GM10248 (cell line): ENCODE data around the gene RUBCN.
"Not testable (repeated sequence)": the region's sequence is repeated elsewhere in the genome, so short reads cannot be mapped to it uniquely, and the experiment has no call there.

Source experiments
- CTCF ChIA-PET: fragments of 300-600 bp; sonication (Branson Sonifier 250); formaldehyde crosslinking; extraction: SDS; loops from one replicate; lab custom pipeline; 2021; ENCODE audit warnings: antibody characterized with exemption; lab: Yijun Ruan, JAX
- POLR2A ChIA-PET: fragments of 350-650 bp; sonication (Branson Sonifier 250); formaldehyde crosslinking; extraction: SDS; loops from one replicate; lab custom pipeline; 2020; ENCODE audit warnings: antibody characterized with exemption; lab: Yijun Ruan, JAX
- DNase-seq: peaks from one replicate; pipeline ENCODE4 v3.0.0; 2012; ENCODE audit errors: extremely low spot score
- TF ChIP-seq, protein P1 (sequence below): IDR thresholded peaks from 2 replicates; pipeline ENCODE4 v1.5.1; 2012; ENCODE audit warnings: mild to moderate bottlenecking, low read depth; ENCODE audit errors: extremely low read depth, missing control alignments, control extremely low read depth

Gene RUBCN

DNA sequence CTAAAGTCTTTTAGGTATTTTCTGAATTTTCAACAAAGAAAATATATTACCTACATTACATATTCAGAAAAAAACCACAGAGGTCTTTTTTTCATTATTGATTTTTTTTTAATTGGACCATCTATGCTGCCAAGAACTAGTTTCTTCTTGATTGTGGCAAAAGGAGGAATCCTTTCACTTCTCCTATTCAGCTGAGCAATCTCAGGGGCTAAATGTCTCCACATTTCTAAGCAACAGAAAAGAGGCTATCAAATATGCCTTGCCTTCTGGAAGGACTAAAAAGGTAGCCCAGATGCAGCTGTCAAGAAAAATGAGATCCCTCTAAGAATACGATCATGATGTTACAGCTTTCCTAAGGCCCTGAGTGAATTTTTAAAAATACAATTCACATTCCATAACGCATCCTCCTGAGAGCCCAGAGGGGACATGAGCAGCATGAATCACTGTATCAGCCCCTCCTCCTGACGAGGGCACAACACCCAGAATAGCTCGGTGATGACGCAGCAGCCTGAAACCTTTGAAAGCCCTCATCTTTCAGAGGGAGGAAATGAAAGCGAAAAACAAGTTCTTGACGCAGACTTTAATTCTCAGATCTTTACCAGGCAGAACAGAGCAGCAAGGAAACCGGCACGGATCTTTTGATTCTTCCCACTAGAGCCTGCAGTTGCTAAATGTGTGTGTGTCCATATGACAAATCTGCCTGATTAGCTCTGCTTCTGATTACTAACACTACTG lies 24.6 kb downstream of the RUBCN start:
- DNase-seq: peak; percentile 79
- ChIA-PET POLR2A (interaction anchor here (0.9 to 1.1 kb wide), 2 partner anchors 20 to 21 kb away, joined by 3 to 4 read pairs; no protein-coding TSS in a partner anchor), CTCF (interaction anchor here (0.9 to 7.2 kb wide), 8 partner anchors 8 to 113 kb away, joined by 3 to 43 read pairs (median 5); no protein-coding TSS in a partner anchor)
- TF ChIP-seq, protein P1, sequence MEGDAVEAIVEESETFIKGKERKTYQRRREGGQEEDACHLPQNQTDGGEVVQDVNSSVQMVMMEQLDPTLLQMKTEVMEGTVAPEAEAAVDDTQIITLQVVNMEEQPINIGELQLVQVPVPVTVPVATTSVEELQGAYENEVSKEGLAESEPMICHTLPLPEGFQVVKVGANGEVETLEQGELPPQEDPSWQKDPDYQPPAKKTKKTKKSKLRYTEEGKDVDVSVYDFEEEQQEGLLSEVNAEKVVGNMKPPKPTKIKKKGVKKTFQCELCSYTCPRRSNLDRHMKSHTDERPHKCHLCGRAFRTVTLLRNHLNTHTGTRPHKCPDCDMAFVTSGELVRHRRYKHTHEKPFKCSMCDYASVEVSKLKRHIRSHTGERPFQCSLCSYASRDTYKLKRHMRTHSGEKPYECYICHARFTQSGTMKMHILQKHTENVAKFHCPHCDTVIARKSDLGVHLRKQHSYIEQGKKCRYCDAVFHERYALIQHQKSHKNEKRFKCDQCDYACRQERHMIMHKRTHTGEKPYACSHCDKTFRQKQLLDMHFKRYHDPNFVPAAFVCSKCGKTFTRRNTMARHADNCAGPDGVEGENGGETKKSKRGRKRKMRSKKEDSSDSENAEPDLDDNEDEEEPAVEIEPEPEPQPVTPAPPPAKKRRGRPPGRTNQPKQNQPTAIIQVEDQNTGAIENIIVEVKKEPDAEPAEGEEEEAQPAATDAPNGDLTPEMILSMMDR: no peak

DNA sequence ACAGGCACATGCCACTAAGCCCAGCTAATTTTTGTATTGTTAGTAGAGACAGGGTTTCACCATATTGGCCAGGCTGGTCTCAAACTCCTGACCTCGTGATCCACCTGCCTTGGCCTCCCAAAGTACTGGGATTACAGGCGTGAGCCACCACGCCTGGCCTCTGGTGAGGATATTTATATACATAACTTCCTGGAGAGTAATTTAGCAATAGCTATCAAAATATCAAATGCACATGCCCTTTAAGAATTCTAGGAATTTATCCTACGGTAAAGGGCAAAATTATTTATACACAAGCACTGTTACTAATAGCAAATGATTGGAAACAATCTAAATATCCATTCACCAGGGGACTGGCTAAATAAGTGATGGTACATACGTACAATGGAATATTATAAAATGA lies 25.7 kb downstream of the RUBCN start:
- POLR2A ChIA-PET, DNase-seq: not testable (repeated sequence)
- CTCF ChIA-PET: interaction anchor here (1.2 to 7.2 kb wide), 3 partner anchors 11 to 40 kb away, joined by 3 to 43 read pairs (median 5); no protein-coding TSS in a partner anchor

DNA sequence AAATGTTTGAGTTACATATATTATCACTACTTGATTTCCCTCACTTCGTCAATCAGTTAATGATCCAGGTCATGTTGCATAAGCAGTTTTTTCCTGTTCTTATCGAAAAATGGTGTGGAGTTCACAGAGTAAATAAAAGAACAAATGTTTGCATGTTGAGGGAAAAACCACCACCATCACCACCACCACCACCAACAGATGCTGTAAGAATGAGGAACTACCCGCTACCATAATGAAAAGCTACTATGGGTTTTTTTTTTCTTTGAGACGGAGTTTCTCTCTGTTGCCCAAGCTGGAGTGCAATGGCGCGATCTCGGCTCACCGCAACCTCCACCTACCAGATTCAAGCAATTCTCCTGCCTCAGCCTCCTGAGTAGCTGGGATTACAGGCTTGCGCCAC lies 27.6 kb downstream of the RUBCN start:
- ChIA-PET POLR2A (interaction anchor here (0.5 kb wide), 1 partner anchor 10 kb away, joined by 3 read pairs; no protein-coding TSS in a partner anchor), CTCF (interaction anchor here (0.8 to 1.0 kb wide), 2 partner anchors 9 to 109 kb away, joined by 3 read pairs; no protein-coding TSS in a partner anchor)
- DNase-seq: no peak
- TF ChIP-seq, protein P1: no peak

DNA sequence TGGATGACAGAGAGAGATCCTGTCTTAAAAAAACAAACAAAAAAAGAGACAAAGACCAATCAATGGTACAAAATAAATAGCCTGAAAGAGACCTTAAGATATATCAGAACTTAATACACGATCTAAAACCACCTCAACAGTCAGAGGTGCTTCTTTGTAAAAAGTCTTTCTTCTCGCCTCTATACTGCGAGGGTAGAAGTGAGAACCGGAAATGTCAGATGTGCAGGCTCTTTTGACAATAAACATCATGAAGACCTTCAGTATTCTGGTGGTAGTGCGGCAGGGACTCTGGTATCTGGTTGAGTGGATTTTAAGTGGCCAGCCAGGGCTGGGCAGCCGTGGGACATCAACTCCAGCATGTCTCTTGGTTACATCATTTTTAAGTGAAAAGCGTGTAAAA lies 30.0 kb downstream of the RUBCN start:
- no peak for DNase-seq
- CTCF ChIA-PET: no interaction called here
- TF ChIP-seq, protein P1: no peak
- POLR2A ChIA-PET: no interaction called here

DNA sequence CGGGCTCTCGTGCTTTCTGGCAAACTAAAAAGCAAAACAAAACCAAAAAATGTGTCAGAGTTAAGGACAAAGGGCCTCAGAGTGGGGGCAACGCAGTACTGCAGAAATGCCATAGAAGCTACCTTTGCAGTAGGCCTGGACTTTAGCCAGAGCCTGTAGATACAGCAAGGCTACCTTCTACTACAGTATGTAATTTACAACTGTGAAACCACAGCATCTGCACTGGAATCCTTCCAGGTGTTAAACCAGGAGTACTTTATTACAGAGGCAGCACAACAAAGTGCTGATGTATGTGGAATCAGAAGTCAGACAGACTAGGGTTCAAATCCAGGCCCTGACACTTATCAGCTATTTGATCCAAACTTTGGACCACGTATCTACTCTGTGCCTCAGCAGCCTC lies 34.9 kb downstream of the RUBCN start:
- TF ChIP-seq, protein P1: no peak
- ChIA-PET POLR2A (no interaction called here), CTCF (interaction anchor here (0.8 to 5.0 kb wide), 5 partner anchors 13 to 199 kb away, joined by 3 to 21 read pairs (median 4); no protein-coding TSS in a partner anchor)
- DNase-seq: no peak

DNA sequence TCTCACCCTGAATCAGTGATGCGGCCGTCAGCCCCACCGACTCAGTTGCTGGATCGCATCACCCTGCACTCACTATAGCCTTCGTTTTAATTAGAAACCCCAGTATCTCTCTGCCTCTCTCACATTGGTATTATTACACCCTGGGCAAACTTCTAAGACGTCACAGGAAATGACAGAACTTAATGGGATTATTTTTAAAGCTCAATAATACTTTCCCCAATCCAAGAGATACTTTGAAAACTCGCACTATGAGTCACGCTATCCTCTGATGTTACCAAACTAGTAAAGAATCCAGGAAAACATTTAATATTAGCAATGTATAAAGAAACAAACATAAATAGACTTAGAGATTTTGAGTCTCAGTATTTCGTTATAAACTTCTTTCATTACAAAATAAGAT lies 36.6 kb downstream of the RUBCN start:
- no peak for DNase-seq
- TF ChIP-seq, protein P1: no peak
- ChIA-PET CTCF (interaction anchor here (0.9 to 5.0 kb wide), 6 partner anchors 8 to 101 kb away, joined by 3 to 21 read pairs (median 3); no protein-coding TSS in a partner anchor), POLR2A (interaction anchor here (0.9 kb wide), 1 partner anchor 9 kb away, joined by 3 read pairs; no protein-coding TSS in a partner anchor)

DNA sequence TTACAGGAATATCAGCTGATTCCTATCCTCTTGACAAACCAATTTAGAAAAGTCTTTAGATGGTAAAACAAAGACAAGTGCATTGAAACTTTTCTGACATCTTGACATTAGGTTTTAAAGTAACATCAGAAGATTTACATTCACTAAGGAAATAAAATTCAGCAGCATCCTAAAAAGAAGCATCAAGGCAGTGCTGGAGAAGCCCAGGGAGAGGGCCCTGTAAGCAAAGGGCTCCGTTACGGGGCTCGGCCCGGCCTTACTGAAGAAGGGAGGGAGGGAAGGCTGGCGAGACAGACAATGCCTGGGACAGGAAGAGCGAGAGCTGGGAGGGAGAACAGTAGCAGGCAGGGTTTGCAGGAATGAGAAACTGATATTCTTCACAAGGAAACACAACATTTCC lies 39.3 kb downstream of the RUBCN start:
- CTCF ChIA-PET: interaction anchor here (1.3 kb wide), 1 partner anchor 11 kb away, joined by 5 read pairs; no protein-coding TSS in a partner anchor
- no peak for DNase-seq
- TF ChIP-seq, protein P1: no peak
- POLR2A ChIA-PET: no interaction called here
